Forelimb muscle (tissue), 1 donor: ENCODE measurements around the gene KAZALD1. TPM values are rescaled to one million over a fixed set of nuclear protein-coding genes. Genes with fewer than 3 reads are reported as not detected.

ENCODE experiments used
- DNase-seq: peaks from one replicate; pipeline ENCODE4 v3.0.0-alpha.2; 2013; ENCODE audit warnings: low read depth
- polyA plus RNA-seq: library from polyadenylated mRNA; unstranded; fragments of 120-200 nt; gene quantifications from one replicate; pipeline ENCODE4 v1.2.1, GENCODE V29; 2013; ENCODE audit not compliant: insufficient read length

KAZALD1 gene
- polyA plus RNA-seq: 28.0 TPM

DNA sequence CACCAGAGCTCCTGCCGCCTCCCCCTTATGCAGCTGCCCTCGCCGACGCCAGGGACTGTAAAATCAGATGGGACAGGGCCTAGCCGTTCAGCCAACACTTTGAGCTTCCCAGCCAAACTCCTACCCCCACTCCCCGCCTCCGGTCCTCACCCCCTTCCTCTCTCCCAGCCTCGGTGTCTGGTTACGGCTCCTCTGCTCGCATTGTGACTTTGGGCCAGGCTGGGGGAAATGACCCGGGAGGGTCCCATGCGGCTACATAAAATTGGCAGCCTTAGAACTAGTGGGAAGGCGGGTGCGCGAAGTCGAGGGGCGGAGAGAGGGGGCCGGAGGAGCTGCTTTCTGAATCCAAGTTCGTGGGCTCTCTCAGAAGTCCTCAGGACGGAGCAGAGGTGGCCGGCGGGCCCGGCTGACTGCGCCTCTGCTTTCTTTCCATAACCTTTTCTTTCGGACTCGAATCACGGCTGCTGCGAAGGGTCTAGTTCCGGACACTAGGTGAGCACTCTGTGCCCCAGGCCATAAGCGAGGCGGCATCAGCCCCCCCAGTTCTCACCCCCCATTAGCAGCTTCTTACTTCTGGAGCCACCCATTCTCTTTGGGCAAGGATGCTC lies at the start of gene KAZALD1:
Gene KAZALD1 (plus strand): TSS at position 366 of the 608 bp plus-strand sequence. CDS start 604 bp downstream, outside the sequence.
- peak; percentile 93 for DNase-seq

- no peak for DNase-seq
Observed at GRCh38 chr10:101012525-101013364, 49.0 kb upstream of the KAZALD1 start.

DNA sequence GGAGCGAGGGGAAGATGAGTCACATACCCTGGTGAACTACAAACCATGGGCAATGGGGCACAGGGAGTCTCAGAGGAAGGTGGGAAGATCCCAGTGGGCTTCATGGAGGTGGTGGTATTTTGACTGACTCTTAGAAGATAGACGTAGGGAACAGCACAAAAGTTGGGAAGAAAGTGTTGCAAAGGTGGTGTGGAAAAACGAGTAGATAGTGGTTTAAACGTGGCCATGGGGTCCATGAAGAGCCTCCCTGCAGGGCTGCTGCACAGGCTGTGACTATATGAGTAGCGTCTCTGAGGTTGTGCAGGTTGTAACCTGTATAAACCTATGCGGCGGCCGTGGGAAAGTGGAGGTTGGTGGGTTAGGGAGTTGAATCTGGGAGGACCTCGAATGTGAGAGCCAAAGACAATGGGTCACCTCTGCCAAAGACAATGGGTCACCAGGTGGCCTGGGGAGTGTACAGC lies 48.4 kb upstream of the KAZALD1 start:
- DNase-seq: no peak

GRCh38 chr10:101014230-101014884 lies 47.4 kb upstream of the KAZALD1 start:
- no peak for DNase-seq

DNA sequence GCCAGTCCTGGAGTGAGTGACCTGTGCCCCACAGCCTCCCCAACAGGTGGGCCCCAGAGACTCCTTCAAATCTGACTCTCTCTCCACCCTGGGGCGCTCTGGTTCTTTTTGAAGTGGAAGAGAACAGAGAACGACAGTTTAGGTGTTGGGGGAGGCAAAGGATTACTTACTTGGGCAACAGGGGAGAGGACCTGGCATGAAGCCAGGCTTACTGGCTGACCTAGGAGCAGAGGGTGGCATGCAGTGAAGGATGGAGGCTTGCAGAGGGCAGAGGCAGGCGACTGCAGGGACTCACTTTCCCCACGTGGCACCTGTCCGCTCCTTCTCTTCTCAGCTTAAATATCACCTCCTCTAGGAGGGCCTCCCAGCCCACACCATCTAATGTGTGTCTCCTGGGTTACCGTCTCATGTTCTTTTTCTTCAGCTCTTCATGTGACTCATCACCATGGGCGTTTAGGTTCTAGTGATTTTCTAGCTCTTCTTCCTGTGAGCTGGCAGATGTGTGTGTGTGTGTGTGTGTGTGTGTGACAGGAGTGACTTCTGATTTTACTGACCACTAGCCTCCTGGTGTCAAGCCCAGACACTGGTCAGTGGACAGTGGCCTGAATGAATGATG lies 46.7 kb upstream of the KAZALD1 start:
- no peak for DNase-seq

DNA sequence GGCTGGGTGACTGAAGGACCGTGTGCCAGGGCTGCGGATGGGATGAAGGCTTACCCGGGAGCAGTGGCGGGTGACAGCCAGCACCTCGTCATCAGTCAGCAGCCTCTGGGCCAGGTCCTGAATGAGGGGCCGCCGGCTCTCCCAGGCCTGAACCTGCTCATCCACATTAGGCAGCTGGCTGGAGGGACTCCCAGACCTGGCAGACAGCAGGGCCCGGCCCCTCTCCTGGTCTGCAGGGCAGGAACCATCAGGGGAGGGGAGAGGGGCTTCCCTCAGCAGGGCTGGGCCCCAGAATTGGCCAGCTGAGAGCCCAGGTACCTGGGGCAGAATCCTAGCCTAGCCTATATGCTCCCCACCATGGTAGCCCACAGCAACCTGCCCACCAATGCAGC lies 46.2 kb upstream of the KAZALD1 start:
- DNase-seq: no peak

DNA sequence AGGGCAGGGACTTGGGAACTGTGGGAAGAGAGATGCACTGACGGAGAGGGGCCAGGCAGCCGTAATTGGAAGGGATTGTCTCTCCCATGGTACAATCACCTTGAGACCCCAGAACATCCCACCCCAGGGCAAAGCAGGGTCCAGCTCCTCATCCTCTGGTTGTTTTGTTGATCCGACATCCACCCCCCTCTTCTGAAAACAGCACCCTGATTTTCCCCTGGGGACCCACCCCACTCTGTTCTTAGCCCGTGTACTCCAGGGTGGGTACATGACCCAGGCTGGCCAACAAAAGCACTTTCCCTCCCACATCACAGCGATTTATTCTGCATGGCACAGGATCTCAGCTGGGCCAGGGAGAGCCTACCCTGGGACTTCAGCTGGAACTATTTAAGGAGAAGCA lies 45.0 kb upstream of the KAZALD1 start:
- no peak for DNase-seq

DNA sequence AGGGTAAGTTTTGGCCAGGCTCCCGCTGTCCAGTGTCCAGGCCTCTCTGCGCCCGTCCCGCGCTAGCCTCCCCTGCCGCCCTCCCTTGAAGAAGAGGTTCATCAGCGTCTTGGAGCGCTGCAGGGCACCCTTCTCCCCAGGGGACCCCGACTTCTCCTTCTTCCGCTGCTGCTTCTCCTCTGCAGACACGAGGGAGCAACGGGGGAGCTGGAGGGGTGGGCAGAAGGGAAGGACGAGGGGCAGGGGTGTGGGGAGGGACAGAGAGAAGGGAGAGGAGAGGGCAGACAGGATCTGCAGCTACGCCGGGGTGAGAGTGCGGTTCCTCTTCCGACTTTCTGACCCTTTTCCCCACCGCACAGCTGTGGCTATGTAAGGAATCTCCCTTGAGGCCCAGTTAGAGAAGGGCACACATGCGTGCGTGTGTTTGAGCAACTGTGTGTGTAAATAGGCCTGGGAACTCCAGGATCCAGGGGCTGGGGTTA lies 43.6 kb upstream of the KAZALD1 start:
- no peak for DNase-seq

DNA sequence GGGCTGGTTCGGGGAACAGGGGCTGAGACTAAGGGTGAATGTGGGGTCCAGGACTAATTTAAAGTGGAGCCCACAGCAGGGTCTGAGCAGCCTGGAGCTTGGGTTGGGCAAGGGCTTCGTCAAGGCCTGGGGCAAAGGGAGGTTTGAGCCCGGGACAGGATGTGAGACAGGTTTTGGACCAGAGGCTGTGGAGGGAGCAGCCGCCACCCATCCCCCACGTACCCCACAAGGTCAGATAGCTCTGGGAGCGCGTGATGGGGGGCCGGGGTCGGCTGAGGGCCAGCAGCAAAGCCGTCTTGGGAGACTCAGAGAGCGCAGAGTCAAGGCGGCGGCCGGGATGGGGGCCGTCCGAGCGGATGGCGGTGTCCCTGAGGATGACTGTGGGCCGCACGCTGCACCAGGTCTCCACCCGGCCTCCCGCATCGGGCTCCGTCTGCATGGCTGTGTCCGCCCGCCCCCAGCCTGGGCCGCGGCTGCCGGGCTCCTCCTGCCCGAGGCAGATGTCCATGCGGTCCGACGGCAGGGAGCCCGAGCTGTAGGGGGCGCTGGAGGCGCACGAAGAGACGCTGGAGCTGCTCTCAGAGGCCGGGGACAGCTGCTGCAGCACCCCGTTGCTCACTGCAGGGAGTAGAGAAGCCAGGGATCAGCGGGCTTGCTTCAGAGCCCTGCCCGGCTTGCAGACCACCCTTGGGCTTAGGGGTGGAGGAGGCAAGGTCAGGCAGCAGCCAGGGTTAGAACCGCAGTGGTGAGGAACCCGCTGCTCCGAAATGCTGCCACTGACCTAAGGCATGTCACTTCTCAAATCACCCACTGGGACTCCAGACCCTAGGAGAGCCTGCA lies 43.0 kb upstream of the KAZALD1 start:
- DNase-seq: no peak

- DNase-seq: no peak
Observed at GRCh38 chr10:101019440-101019703, 42.4 kb upstream of the KAZALD1 start.

DNA sequence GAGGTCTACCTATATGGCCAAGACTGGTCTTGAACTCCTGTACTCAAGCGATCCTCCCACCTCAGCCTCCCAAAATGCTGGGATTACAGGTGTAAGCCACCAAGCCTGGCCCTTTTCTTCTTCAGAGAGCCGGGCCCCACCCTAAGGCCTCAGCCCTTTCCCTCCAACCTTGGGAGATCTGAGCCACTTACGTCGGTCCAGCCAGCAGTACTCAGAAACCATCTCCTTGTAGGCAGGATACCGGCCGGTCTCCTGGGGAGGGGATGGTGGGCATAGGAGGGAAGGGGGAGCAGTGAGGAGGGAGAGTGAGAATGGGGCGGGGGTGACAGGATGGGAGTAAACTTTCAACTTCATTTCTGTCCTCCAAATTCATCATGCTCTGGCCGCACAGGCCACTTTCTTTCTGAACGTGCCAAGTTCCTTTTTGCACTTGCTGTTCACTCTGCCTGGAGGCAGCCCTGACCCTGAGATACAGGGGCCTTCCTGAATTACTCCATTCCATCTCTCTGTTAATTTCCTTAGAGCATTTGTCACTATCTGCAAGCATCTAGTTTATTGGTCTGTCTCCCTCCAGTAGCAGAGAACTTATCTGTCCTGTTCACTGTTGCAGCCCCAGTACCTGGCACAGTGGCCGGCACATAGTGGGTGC lies 41.2 kb upstream of the KAZALD1 start:
- DNase-seq: no peak

DNA sequence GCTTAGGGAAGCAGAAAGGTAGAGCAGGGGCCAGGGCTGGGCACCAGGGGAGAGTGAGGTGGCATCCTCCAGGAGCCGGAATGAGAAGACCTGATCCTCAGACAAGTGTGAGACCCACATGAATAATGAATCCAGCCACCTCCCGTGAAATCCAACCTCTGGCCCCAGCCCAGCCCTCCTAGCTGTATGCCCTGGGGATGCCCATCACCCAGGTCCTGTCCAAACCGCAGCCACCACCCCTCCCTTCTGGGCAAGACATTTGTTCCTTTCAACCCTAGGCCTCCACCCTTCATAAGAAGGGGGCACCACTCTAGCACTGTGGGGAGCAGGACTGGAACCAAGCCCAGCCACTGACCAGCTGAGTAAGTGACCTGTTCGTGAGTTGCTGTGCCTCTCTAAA lies 40.5 kb upstream of the KAZALD1 start:
- no peak for DNase-seq

GRCh38 chr10:101021692-101022251 lies 40.0 kb upstream of the KAZALD1 start:
- DNase-seq: no peak

GRCh38 chr10:101022967-101023705 lies 38.7 kb upstream of the KAZALD1 start:
- no peak for DNase-seq

GRCh38 chr10:101027106-101027720 lies 34.6 kb upstream of the KAZALD1 start:
- DNase-seq: no peak

- DNase-seq: no peak
Observed at GRCh38 chr10:101028446-101029337, 33.1 kb upstream of the KAZALD1 start.

GRCh38 chr10:101029520-101030295 lies 32.1 kb upstream of the KAZALD1 start:
- DNase-seq: no peak
